Activated naive CD8-positive, alpha-beta T cell treated with anti-CD3 and anti-CD28 coated beads for 36 hours (primary cell): ENCODE results near the gene FPR3. TPM values are rescaled to one million over a fixed set of nuclear protein-coding genes. Genes with fewer than 3 reads are reported as not detected.

ENCODE experiments used
- DNase-seq: peaks from one replicate; pipeline ENCODE4 v3.0.0; 2021
- H3K27ac Mint-ChIP-seq: one replicate; pipeline ENCODE4 v1.8.0; 2022; ENCODE audit warnings: mild to moderate bottlenecking, moderate library complexity, mixed read lengths
- H3K27me3 Mint-ChIP-seq: one replicate; pipeline ENCODE4 v1.8.0; 2022; ENCODE audit warnings: mild to moderate bottlenecking, mixed read lengths
- H3K36me3 Mint-ChIP-seq: one replicate; pipeline ENCODE4 v1.8.0; 2021; ENCODE audit warnings: mild to moderate bottlenecking, mixed read lengths
- H3K4me1 Mint-ChIP-seq: one replicate; pipeline ENCODE4 v1.8.0; 2021; ENCODE audit warnings: mixed read lengths
- H3K4me3 Mint-ChIP-seq: one replicate; pipeline ENCODE4 v1.8.0; 2022; ENCODE audit warnings: mild to moderate bottlenecking, moderate library complexity, mixed read lengths
- H3K9me3 Mint-ChIP-seq: one replicate; pipeline ENCODE4 v1.8.0; 2022; ENCODE audit warnings: mixed read lengths
- total RNA-seq, 2 experiments: library from RNA; stranded (reverse); gene quantifications; one replicate each; pipeline ENCODE4 v1.2.3, GENCODE V29; 2021

FPR3 gene
- total RNA-seq, 2 experiments from 2014 or later: not detected

- H3K9me3 Mint-ChIP-seq: peaks cover 9% of the 10 kb centered on the region
- no peak overlapping the region for H3K27ac Mint-ChIP-seq
- no peaks in the 10 kb centered on the region for H3K4me1 Mint-ChIP-seq
- H3K4me3 Mint-ChIP-seq: no peak overlapping the region
- peaks cover 5% of the 10 kb centered on the region for H3K36me3 Mint-ChIP-seq
- no peak for DNase-seq
- peaks cover 3% of the 10 kb centered on the region for H3K27me3 Mint-ChIP-seq
Observed at GRCh38 chr19:51810223-51810622, 15.3 kb downstream of the FPR3 start.

GRCh38 chr19:51811344-51811743 is 16.4 kb downstream of the FPR3 start:
- Mint-ChIP-seq H3K4me3 (no peak overlapping the region), H3K27me3 (peaks cover 3% of the 10 kb centered on the region), H3K9me3 (peaks cover 9% of the 10 kb centered on the region), H3K4me1 (no peaks in the 10 kb centered on the region), H3K36me3 (peaks cover 5% of the 10 kb centered on the region), H3K27ac (no peak overlapping the region)
- no peak for DNase-seq

- Mint-ChIP-seq H3K4me1 (no peaks in the 10 kb centered on the region), H3K27ac (no peak overlapping the region), H3K9me3 (peaks cover 8% of the 10 kb centered on the region), H3K4me3 (no peak overlapping the region), H3K27me3 (no peaks in the 10 kb centered on the region), H3K36me3 (peaks cover 5% of the 10 kb centered on the region)
- no peak for DNase-seq
Observed at GRCh38 chr19:51815043-51815442, 20.1 kb downstream of the FPR3 start.

- peaks cover 8% of the 10 kb centered on the region for H3K9me3 Mint-ChIP-seq
- no peaks in the 10 kb centered on the region for H3K27me3 Mint-ChIP-seq
- H3K36me3 Mint-ChIP-seq: peaks cover 5% of the 10 kb centered on the region
- DNase-seq: no peak
- H3K4me3 Mint-ChIP-seq: no peak overlapping the region
- H3K27ac Mint-ChIP-seq: no peak overlapping the region
- H3K4me1 Mint-ChIP-seq: no peaks in the 10 kb centered on the region
Observed at GRCh38 chr19:51816711-51817110, 21.8 kb downstream of the FPR3 start.

- Mint-ChIP-seq H3K27me3 (no peaks in the 10 kb centered on the region), H3K4me3 (no peak overlapping the region), H3K9me3 (peaks cover 19% of the 10 kb centered on the region), H3K36me3 (peaks cover 7% of the 10 kb centered on the region), H3K27ac (no peak overlapping the region), H3K4me1 (no peaks in the 10 kb centered on the region)
- DNase-seq: no peak
Observed at GRCh38 chr19:51820011-51820410, 25.1 kb downstream of the FPR3 start.

GRCh38 chr19:51820831-51821446 is 26.0 kb downstream of the FPR3 start:
- Mint-ChIP-seq H3K9me3 (peaks cover 25% of the 10 kb centered on the region), H3K4me1 (no peaks in the 10 kb centered on the region), H3K4me3 (no peak overlapping the region), H3K27ac (no peak overlapping the region), H3K36me3 (peaks cover 7% of the 10 kb centered on the region), H3K27me3 (no peaks in the 10 kb centered on the region)
- DNase-seq: no peak

GRCh38 chr19:51821456-51821855 is 26.5 kb downstream of the FPR3 start:
- Mint-ChIP-seq H3K4me3 (no peak overlapping the region), H3K27ac (no peak overlapping the region), H3K36me3 (peaks cover 7% of the 10 kb centered on the region), H3K27me3 (no peaks in the 10 kb centered on the region), H3K4me1 (no peaks in the 10 kb centered on the region), H3K9me3 (peaks cover 30% of the 10 kb centered on the region)
- no peak for DNase-seq

GRCh38 chr19:51821921-51822320 is 27.0 kb downstream of the FPR3 start:
- no peak overlapping the region for H3K4me3 Mint-ChIP-seq
- DNase-seq: no peak
- peaks cover 7% of the 10 kb centered on the region for H3K36me3 Mint-ChIP-seq
- H3K4me1 Mint-ChIP-seq: no peaks in the 10 kb centered on the region
- no peak overlapping the region for H3K27ac Mint-ChIP-seq
- no peaks in the 10 kb centered on the region for H3K27me3 Mint-ChIP-seq
- peaks cover 33% of the 10 kb centered on the region for H3K9me3 Mint-ChIP-seq

- no peak for DNase-seq
- no peak overlapping the region for H3K4me3 Mint-ChIP-seq
- H3K36me3 Mint-ChIP-seq: peaks cover 7% of the 10 kb centered on the region
- H3K4me1 Mint-ChIP-seq: no peaks in the 10 kb centered on the region
- H3K27me3 Mint-ChIP-seq: no peaks in the 10 kb centered on the region
- H3K9me3 Mint-ChIP-seq: peaks cover 36% of the 10 kb centered on the region
- H3K27ac Mint-ChIP-seq: no peak overlapping the region
Observed at GRCh38 chr19:51822325-51822724, 27.4 kb downstream of the FPR3 start.

- H3K4me3 Mint-ChIP-seq: no peak overlapping the region
- no peak overlapping the region for H3K27ac Mint-ChIP-seq
- peaks cover 40% of the 10 kb centered on the region for H3K9me3 Mint-ChIP-seq
- no peaks in the 10 kb centered on the region for H3K4me1 Mint-ChIP-seq
- no peak for DNase-seq
- H3K36me3 Mint-ChIP-seq: peaks cover 7% of the 10 kb centered on the region
- H3K27me3 Mint-ChIP-seq: no peaks in the 10 kb centered on the region
Observed at GRCh38 chr19:51822946-51823345, 28.0 kb downstream of the FPR3 start.

- H3K36me3 Mint-ChIP-seq: peaks cover 7% of the 10 kb centered on the region
- no peak for DNase-seq
- no peak overlapping the region for H3K27ac Mint-ChIP-seq
- peaks cover 46% of the 10 kb centered on the region for H3K9me3 Mint-ChIP-seq
- H3K27me3 Mint-ChIP-seq: no peaks in the 10 kb centered on the region
- H3K4me3 Mint-ChIP-seq: no peak overlapping the region
- no peaks in the 10 kb centered on the region for H3K4me1 Mint-ChIP-seq
Observed at GRCh38 chr19:51824281-51825005, 29.5 kb downstream of the FPR3 start.

GRCh38 chr19:51830274-51830673 is 35.3 kb downstream of the FPR3 start:
- Mint-ChIP-seq H3K4me3 (no peak overlapping the region), H3K27ac (no peak overlapping the region), H3K36me3 (no peaks in the 10 kb centered on the region), H3K9me3 (peaks cover 43% of the 10 kb centered on the region), H3K27me3 (no peaks in the 10 kb centered on the region), H3K4me1 (no peaks in the 10 kb centered on the region)
- no peak for DNase-seq

- H3K9me3 Mint-ChIP-seq: peaks cover 26% of the 10 kb centered on the region
- H3K27ac Mint-ChIP-seq: no peak overlapping the region
- H3K27me3 Mint-ChIP-seq: no peaks in the 10 kb centered on the region
- no peaks in the 10 kb centered on the region for H3K4me1 Mint-ChIP-seq
- peaks cover 21% of the 10 kb centered on the region for H3K36me3 Mint-ChIP-seq
- no peak for DNase-seq
- no peak overlapping the region for H3K4me3 Mint-ChIP-seq
Observed at GRCh38 chr19:51837145-51837544, 42.2 kb downstream of the FPR3 start.

GRCh38 chr19:51861870-51862622 is 67.1 kb downstream of the FPR3 start:
- DNase-seq: no peak
- no peaks in the 10 kb centered on the region for H3K27me3 Mint-ChIP-seq
- H3K36me3 Mint-ChIP-seq: peaks cover 64% of the 10 kb centered on the region
- no peaks in the 10 kb centered on the region for H3K4me1 Mint-ChIP-seq
- no peak overlapping the region for H3K27ac Mint-ChIP-seq
- H3K9me3 Mint-ChIP-seq: peaks cover 62% of the 10 kb centered on the region
- no peak overlapping the region for H3K4me3 Mint-ChIP-seq

- no peak for DNase-seq
- Mint-ChIP-seq H3K4me3 (no peak overlapping the region), H3K27me3 (no peaks in the 10 kb centered on the region), H3K27ac (no peak overlapping the region), H3K9me3 (peaks cover 79% of the 10 kb centered on the region), H3K36me3 (peaks cover 94% of the 10 kb centered on the region), H3K4me1 (no peaks in the 10 kb centered on the region)
Observed at GRCh38 chr19:51873097-51873496, 78.1 kb downstream of the FPR3 start.
